A549 (cell line): ENCODE results near the gene TNFAIP3. TPM values are rescaled to one million over a fixed set of nuclear protein-coding genes. Genes with fewer than 3 reads are reported as not detected.
"Not testable (repeated sequence)": the region's sequence is repeated elsewhere in the genome, so short reads cannot be mapped to it uniquely, and the experiment has no call there.

ENCODE experiments used
- ATAC-seq, 2 experiments: fragments of 200-7000 bp in 1 of 2; fragments of >200 bp in 1 of 2; cut with Nextera tagmentation in 1 of 2; cut with Tn5 transposase in 1 of 2; 3 replicates each; pipeline versions ENCODE4 v1.8.0 to v1.9.1; 2018 to 2020; ENCODE audit warnings: mild to moderate bottlenecking in 1 of 2, moderate library complexity in 1 of 2
- CTCF ChIA-PET: fragments of 300-600 bp; sonication (Branson Sonifier 250); formaldehyde crosslinking; extraction: SDS; loops from one replicate; lab custom pipeline; 2021; ENCODE audit warnings: antibody characterized with exemption, inconsistent platforms; lab: Yijun Ruan, JAX
- POLR2A ChIA-PET: fragments of 350-600 bp; formaldehyde crosslinking; extraction: SDS; loops from one replicate; lab custom pipeline; 2021; ENCODE audit warnings: antibody characterized with exemption, inconsistent platforms; lab: Yijun Ruan, JAX
- DNase-seq, 2 experiments: peaks; one replicate each; pipeline versions ENCODE4 v3.0.0 to v3.0.0-alpha.2; 2011 to 2016; ENCODE audit warnings: low read depth in 1 of 2, low spot score in 1 of 2
- FAIRE-seq: peaks from 2 replicates; lab custom pipeline; 2011; peaks lifted over from hg19 to GRCh38; lab: Jason Lieb, UNC
- H3K27ac ChIP-seq, 2 experiments: fragments of >200 bp; sonication (Bioruptor Twin); formaldehyde crosslinking; 3 replicates each; pipeline ENCODE4 v1.5.1; 2016 to 2017
- H3K4me1 ChIP-seq: fragments of >200 bp; sonication (Bioruptor Twin); formaldehyde crosslinking; 3 replicates; pipeline ENCODE4 v1.6.1; 2016
- H3K4me2 ChIP-seq: fragments of >200 bp; sonication (Bioruptor Twin); formaldehyde crosslinking; 3 replicates; pipeline ENCODE4 v1.6.1; 2016
- H3K4me3 ChIP-seq: fragments of >200 bp; sonication (Bioruptor Twin); formaldehyde crosslinking; 3 replicates; pipeline ENCODE4 v1.5.1; 2016
- H3K9me3 ChIP-seq: fragments of >200 bp; sonication (Bioruptor Twin); formaldehyde crosslinking; 3 replicates; pipeline ENCODE4 v1.6.1; 2016
- FOXS1 ChIP-seq: fragments of 250-450 bp; sonication (Bioruptor Pico); IDR thresholded peaks from 2 replicates; pipeline ENCODE4 v1.5.0; 2020; ENCODE audit warnings: mild to moderate bottlenecking, moderate library complexity
- HEYL ChIP-seq: fragments of 250-450 bp; sonication (Bioruptor Pico); IDR thresholded peaks from 2 replicates; pipeline ENCODE4 v1.8.0; 2021; ENCODE audit warnings: mild to moderate bottlenecking, moderate library complexity
- HOXA7 ChIP-seq: fragments of 250-450 bp; sonication (Bioruptor Pico); IDR thresholded peaks from 2 replicates; pipeline ENCODE4 v1.5.0; 2020; ENCODE audit warnings: mild to moderate bottlenecking, moderate library complexity
- HOXB13 ChIP-seq: fragments of 250-450 bp; sonication (Bioruptor Pico); IDR thresholded peaks from 2 replicates; pipeline ENCODE4 v1.5.0; 2020; ENCODE audit warnings: low read depth, mild to moderate bottlenecking, moderate library complexity
- KDM5A ChIP-seq: fragments of 200-600 bp; sonication (generic); IDR thresholded peaks from 2 replicates; pipeline ENCODE4 v1.6.1; 2016; ENCODE audit warnings: antibody characterized with exemption, mild to moderate bottlenecking
- MAFK ChIP-seq: fragments of 450-650 bp; IDR thresholded peaks from 2 replicates; pipeline ENCODE4 v1.6.1; 2014; ENCODE audit not compliant: partially characterized antibody
- MAX ChIP-seq: IDR thresholded peaks from 2 replicates; pipeline ENCODE4 v1.6.1; 2012
- NPAS2 ChIP-seq: fragments of 250-450 bp; sonication (Bioruptor Pico); IDR thresholded peaks from 2 replicates; pipeline ENCODE4 v1.8.0; 2022; ENCODE audit warnings: mild to moderate bottlenecking, moderate library complexity, borderline replicate concordance
- PHF8 ChIP-seq: fragments of 200-600 bp; sonication (generic); IDR thresholded peaks from 2 replicates; pipeline ENCODE4 v1.6.1; 2016; ENCODE audit warnings: low read depth, mild to moderate bottlenecking, antibody characterized with exemption, moderate library complexity, borderline replicate concordance
- POLR2AphosphoS2 ChIP-seq: conservative IDR thresholded peaks from 2 replicates; pipeline ENCODE4 v1.6.1; 2012; ENCODE audit warnings: low read length, improper control_type of control experiment, inconsistent platforms
- RAD21 ChIP-seq, 2 experiments: fragments of >200 bp in 1 of 2; sonication (Bioruptor Twin) in 1 of 2; formaldehyde crosslinking in 1 of 2; IDR thresholded peaks in 1 of 2; conservative IDR thresholded peaks in 1 of 2; 2 replicates in 1 of 2; 3 replicates in 1 of 2; pipeline ENCODE4 v1.6.1; 2012 to 2018; ENCODE audit warnings: inconsistent platforms in 1 of 2
- RNF2 ChIP-seq: fragments of 200-600 bp; sonication (generic); IDR thresholded peaks from 2 replicates; pipeline ENCODE4 v1.6.1; 2016; ENCODE audit warnings: low read depth, mild to moderate bottlenecking, antibody characterized with exemption, moderate library complexity, borderline replicate concordance
- TP53 ChIP-seq: fragments of 250-450 bp; sonication (Bioruptor Pico); IDR thresholded peaks from 2 replicates; pipeline ENCODE4 v1.5.0; 2021; ENCODE audit warnings: mild to moderate bottlenecking, moderate library complexity
- ZFP36 ChIP-seq: fragments of 450-650 bp; IDR thresholded peaks from 2 replicates; pipeline ENCODE4 v1.6.1; 2014; ENCODE audit warnings: borderline replicate concordance; ENCODE audit not compliant: partially characterized antibody
- WGBS: methylation state at CpG from one replicate; pipeline ENCODE4 v1.1.6; 2017; ENCODE audit errors: missing lambda C conversion rate; 5-methylcytosine and 5-hydroxymethylcytosine counted together
- polyA plus RNA-seq, 4 experiments: library from polyadenylated mRNA; depleted of rRNA in 3 of 4; stranded (reverse); fragments of >200 nt; fragmentation: RNase III in 1 of 4; extraction: RNeasy Plus Mini Kit Qiagen cat#74134 plus additional on column Dnase treatment in 1 of 4; gene quantifications; 2 replicates in 3 of 4; 3 replicates in 1 of 4; pipeline ENCODE4 v1.2.3, GENCODE V29; 2011 to 2017
- TF ChIP-seq, protein P1 (sequence below): IDR thresholded peaks from 2 replicates; pipeline ENCODE4 v1.6.1; 2012; ENCODE audit warnings: low read depth, borderline replicate concordance
- TF ChIP-seq, protein P2 (sequence below): fragments of 150-350 bp; IDR thresholded peaks from 2 replicates; pipeline ENCODE4 v1.6.1; 2014; ENCODE audit warnings: low read depth, mild to moderate bottlenecking, low read length
- TF ChIP-seq, protein P3 (sequence below): fragments of >200 bp; sonication (Bioruptor Twin); formaldehyde crosslinking; IDR thresholded peaks from 3 replicates; pipeline ENCODE4 v1.5.1; 2016

Gene TNFAIP3
- polyA plus RNA-seq, 2 of the 4 experiments (the other 2 are of a cell fraction) = 2.7 to 8.5 TPM

DNA sequence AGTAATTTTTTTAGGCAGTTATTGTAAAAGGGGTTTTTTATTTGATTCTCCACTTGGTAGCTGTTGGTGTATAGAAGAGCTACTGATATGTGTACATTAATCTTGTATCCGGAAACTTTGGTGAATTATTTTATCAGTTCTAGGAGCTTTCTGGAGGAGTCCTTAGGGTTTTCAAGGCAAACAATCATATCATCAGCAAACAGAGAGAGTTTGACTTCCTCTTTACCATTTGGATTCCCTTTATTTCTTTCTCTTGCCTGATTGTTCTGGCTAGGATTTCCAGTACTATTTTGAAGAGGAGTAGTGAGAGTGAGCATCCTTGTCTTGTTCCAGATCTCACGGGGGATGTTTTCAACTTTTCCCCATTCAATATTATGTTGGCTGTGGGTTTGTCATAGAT lies 28.0 kb upstream of the TNFAIP3 start:
- WGBS = 95% methylated on average over 2 of the region's 2 CpGs

GRCh38 chr6:137840252-137840651 lies 26.8 kb upstream of the TNFAIP3 start:
- CTCF ChIA-PET = interaction anchor here (1.9 kb wide), 1 partner anchor 16 kb away, joined by 4 read pairs; no protein-coding TSS in a partner anchor
- no peak for FAIRE-seq
- no peak for TF ChIP-seq MAFK
- no peak for TF ChIP-seq TP53 (CRISPR knock-in tag)
- POLR2A ChIA-PET = no interaction called here
- no peaks in the 10 kb centered on the region for H3K4me1 ChIP-seq
- ATAC-seq = no peak
- H3K27ac ChIP-seq = no peak overlapping the region
- H3K9me3 ChIP-seq = no peaks in the 10 kb centered on the region
- 87% methylated on average over 1 of the region's 1 CpG for WGBS
- no peak for DNase-seq
- H3K4me3 ChIP-seq = no peak overlapping the region
- H3K4me2 ChIP-seq = no peak overlapping the region

More for the DNA sequence above, 28.0 kb upstream of the TNFAIP3 start:
- no peak overlapping the region for H3K27ac ChIP-seq
- DNase-seq (no peak), FAIRE-seq (no peak), ATAC-seq (no peak)
- ChIA-PET POLR2A (no interaction called here), CTCF (no interaction called here)
- no peak overlapping the region for H3K4me3 ChIP-seq
- H3K4me2 ChIP-seq = no peak overlapping the region
- no peak for TF ChIP-seq RAD21 (conservative IDR thresholded peaks at IDR 0.05 in 1 of 2, IDR thresholded peaks at IDR 0.05 in 1 of 2)
- no peak for TF ChIP-seq FOXS1 (CRISPR knock-in tag)
- TF ChIP-seq HOXB13 = no peak
- TF ChIP-seq, protein P1, sequence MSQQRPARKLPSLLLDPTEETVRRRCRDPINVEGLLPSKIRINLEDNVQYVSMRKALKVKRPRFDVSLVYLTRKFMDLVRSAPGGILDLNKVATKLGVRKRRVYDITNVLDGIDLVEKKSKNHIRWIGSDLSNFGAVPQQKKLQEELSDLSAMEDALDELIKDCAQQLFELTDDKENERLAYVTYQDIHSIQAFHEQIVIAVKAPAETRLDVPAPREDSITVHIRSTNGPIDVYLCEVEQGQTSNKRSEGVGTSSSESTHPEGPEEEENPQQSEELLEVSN = no peak
- no peak for TF ChIP-seq PHF8
- no peak for TF ChIP-seq HOXA7 (CRISPR knock-in tag)
- no peak for TF ChIP-seq RNF2
- TF ChIP-seq, protein P2, sequence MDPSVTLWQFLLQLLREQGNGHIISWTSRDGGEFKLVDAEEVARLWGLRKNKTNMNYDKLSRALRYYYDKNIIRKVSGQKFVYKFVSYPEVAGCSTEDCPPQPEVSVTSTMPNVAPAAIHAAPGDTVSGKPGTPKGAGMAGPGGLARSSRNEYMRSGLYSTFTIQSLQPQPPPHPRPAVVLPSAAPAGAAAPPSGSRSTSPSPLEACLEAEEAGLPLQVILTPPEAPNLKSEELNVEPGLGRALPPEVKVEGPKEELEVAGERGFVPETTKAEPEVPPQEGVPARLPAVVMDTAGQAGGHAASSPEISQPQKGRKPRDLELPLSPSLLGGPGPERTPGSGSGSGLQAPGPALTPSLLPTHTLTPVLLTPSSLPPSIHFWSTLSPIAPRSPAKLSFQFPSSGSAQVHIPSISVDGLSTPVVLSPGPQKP = no peak
- no peak for TF ChIP-seq HEYL (CRISPR knock-in tag)
- no peak for TF ChIP-seq KDM5A
- no peak for TF ChIP-seq MAX
- TF ChIP-seq NPAS2 (CRISPR knock-in tag) = no peak
- TF ChIP-seq, protein P3, sequence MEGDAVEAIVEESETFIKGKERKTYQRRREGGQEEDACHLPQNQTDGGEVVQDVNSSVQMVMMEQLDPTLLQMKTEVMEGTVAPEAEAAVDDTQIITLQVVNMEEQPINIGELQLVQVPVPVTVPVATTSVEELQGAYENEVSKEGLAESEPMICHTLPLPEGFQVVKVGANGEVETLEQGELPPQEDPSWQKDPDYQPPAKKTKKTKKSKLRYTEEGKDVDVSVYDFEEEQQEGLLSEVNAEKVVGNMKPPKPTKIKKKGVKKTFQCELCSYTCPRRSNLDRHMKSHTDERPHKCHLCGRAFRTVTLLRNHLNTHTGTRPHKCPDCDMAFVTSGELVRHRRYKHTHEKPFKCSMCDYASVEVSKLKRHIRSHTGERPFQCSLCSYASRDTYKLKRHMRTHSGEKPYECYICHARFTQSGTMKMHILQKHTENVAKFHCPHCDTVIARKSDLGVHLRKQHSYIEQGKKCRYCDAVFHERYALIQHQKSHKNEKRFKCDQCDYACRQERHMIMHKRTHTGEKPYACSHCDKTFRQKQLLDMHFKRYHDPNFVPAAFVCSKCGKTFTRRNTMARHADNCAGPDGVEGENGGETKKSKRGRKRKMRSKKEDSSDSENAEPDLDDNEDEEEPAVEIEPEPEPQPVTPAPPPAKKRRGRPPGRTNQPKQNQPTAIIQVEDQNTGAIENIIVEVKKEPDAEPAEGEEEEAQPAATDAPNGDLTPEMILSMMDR = no peak
- TF ChIP-seq MAFK = no peak
- H3K9me3 ChIP-seq = no peaks in the 10 kb centered on the region
- no peaks in the 10 kb centered on the region for H3K4me1 ChIP-seq

DNA sequence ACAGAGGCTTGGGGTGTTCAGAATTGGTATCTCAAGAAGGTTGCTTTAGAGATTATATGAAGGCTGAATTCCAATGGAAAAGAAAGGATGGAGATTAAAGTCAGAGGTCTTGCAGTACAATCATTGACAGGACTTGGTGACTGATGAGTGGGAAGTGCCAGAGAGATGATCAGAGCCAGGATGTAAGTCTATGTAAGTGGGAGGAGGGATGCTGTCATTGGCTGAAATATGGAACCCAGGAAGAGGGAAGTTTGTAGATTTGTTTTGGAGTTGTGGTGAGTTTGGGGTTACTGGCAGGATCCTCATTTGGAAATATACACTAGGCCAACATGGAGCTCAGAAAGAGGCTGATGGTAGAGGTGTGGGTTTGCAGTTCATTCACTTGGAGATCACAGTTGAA lies 23.8 kb upstream of the TNFAIP3 start:
- no peak overlapping the region for H3K27ac ChIP-seq
- no peaks in the 10 kb centered on the region for H3K9me3 ChIP-seq
- TF ChIP-seq ZFP36 (no peak), POLR2AphosphoS2 (no peak)
- TF ChIP-seq, protein P1 = no peak
- POLR2A ChIA-PET = no interaction called here
- ATAC-seq (no peak), FAIRE-seq (no peak), DNase-seq (no peak)
- no peaks in the 10 kb centered on the region for H3K4me1 ChIP-seq
- CTCF ChIA-PET = interaction anchor here (1.5 kb wide), 1 partner anchor 9 kb away, joined by 3 read pairs; no protein-coding TSS in a partner anchor
- H3K4me2 ChIP-seq = no peak overlapping the region
- no peak overlapping the region for H3K4me3 ChIP-seq

- POLR2A ChIA-PET, CTCF ChIA-PET, H3K4me2 ChIP-seq, H3K4me1 ChIP-seq, H3K4me3 ChIP-seq, DNase-seq, ATAC-seq, H3K9me3 ChIP-seq, FAIRE-seq, H3K27ac ChIP-seq: not testable (repeated sequence)
- 22% methylated on average over 2 of the region's 2 CpGs for WGBS
Observed at GRCh38 chr6:137844327-137844726, 22.7 kb upstream of the TNFAIP3 start.

- POLR2A ChIA-PET, FAIRE-seq, H3K4me1 ChIP-seq, CTCF ChIA-PET, H3K4me2 ChIP-seq, ATAC-seq, H3K27ac ChIP-seq, DNase-seq, H3K4me3 ChIP-seq, H3K9me3 ChIP-seq: not testable (repeated sequence)
- WGBS = 72% methylated on average over 7 of the region's 7 CpGs
Observed at GRCh38 chr6:137844773-137845172, 22.3 kb upstream of the TNFAIP3 start.
